ENCODE measurements around the gene PADI2. TPM values are rescaled to one million over a fixed set of nuclear protein-coding genes. Genes with fewer than 3 reads are reported as not detected.
"Not testable (repeated sequence)": the region's sequence is repeated elsewhere in the genome, so short reads cannot be mapped to it uniquely, and the experiment has no call there.

PADI2 gene
- total RNA-seq, 1 donor from 2014 or later: 0.11 TPM

DNA sequence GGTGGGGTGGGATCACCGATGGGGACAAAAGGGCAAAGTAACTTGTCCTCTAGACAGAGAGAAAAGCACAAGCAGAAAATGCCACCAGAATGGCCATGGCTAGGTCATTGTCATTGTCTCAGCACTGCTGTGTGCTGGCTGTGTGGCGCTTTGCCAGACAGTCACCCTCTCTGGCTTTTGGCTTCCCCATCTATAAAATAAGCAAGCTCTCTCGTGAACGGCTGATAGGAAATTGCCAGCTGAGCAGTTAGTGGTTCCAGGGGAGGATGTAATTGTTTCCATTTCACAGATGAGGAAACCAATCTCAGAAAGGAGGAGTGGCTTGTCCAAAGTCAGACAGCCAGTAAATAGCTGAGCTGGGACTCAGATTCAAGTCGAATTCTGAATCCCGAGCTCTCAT, 32.5 kb downstream of the PADI2 start:
- intact Hi-C loops (cut with micrococcal nuclease): no loop called here

DNA sequence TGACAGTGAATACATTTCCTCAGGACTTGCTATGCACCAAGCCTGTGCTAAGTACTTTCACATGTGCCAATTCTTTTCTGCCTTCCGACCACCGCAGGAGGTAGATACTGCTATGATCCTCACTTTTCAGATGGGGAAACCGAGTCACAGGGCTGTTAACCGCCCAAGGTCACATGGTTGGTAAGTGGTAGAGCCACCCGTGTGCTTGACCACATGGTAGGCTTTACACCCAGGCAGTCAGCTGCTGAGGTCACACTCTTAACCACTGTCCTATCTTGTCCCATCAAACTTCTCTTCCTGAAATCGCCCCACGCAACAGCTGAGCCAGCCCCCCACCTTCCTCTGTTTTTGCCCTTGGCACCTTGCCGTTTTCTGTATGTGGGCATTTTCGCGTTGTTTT, 34.5 kb downstream of the PADI2 start:
- intact Hi-C loops (cut with micrococcal nuclease): no loop called here

DNA sequence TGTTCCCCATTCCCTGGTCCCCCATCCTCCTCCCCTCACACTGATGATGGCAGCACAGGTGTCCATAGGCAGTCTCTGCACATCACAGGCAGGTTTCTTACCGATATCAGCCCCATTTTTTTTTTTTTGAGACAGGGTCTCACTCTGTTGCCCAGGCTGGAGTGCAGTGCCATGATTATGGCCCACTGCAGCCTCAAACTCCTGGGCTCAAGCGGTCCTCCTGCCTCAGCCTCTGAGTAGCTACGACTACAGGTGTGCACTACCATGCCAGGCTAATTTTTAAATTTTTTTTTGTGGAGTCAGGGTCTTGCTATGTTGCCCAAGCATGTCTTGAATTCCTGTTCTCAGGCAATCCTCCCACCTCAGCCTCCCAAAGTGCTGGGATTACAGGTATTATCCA, 36.5 kb downstream of the PADI2 start:
- intact Hi-C loops (cut with micrococcal nuclease): no loop called here

DNA sequence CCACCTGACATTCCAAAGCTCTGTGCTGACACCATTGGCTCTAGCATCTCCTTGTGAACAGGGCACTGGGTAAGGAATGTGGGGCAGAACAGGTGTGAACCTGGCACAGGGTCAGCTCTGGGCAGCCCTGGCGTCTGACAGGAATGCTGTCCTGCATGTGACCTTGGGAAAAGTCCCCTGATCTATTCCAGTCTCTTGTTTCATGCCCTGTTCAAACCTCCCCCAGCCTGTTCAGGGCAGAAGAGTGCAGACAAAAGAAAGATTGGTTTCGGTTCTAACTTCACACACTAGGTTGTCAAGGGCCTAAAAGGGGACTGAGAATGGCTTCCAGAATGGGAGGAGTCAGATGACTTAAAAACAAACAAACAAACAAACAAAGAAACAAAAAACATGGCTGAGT, 37.8 kb downstream of the PADI2 start:
- intact Hi-C loops (cut with micrococcal nuclease): no loop called here

GRCh38 chr1:17080880-17081279, 38.4 kb downstream of the PADI2 start:
- intact Hi-C loops (cut with micrococcal nuclease): no loop called here

DNA sequence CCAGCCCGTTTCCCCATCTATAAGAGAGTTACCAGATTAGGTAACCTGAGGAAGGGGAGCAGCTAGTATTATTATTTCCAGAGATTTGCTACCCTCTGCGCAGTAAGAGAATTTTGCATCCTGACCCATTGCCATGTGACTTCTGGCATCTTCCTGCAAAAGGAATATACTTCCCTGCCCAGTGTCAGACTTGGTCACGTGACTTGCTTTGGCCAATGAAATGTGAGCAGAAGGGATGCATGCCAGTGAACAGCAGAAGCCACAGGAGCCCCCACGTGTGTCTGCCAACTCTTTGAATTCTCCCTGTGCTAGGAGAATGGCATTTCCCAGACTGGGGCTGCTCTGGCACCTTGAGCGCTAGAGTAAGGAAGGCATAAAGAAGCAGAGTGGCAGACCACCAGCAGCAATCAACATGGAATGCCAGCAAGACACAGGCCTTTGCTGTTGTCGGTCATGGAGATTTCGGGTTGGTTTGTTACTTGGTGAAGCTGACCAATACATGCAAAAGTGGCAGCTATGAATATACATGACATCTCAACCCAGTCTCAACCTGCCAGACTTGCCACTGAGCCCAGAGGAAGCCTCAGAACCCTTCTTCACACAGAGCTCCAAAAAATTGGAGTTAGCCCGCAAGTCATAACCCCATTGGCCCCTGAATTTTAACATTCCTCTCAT, 39.0 kb downstream of the PADI2 start:
- intact Hi-C loops (cut with micrococcal nuclease): no loop called here

GRCh38 chr1:17078991-17079868, 40.0 kb downstream of the PADI2 start:
- intact Hi-C loops (cut with micrococcal nuclease): no loop called here

DNA sequence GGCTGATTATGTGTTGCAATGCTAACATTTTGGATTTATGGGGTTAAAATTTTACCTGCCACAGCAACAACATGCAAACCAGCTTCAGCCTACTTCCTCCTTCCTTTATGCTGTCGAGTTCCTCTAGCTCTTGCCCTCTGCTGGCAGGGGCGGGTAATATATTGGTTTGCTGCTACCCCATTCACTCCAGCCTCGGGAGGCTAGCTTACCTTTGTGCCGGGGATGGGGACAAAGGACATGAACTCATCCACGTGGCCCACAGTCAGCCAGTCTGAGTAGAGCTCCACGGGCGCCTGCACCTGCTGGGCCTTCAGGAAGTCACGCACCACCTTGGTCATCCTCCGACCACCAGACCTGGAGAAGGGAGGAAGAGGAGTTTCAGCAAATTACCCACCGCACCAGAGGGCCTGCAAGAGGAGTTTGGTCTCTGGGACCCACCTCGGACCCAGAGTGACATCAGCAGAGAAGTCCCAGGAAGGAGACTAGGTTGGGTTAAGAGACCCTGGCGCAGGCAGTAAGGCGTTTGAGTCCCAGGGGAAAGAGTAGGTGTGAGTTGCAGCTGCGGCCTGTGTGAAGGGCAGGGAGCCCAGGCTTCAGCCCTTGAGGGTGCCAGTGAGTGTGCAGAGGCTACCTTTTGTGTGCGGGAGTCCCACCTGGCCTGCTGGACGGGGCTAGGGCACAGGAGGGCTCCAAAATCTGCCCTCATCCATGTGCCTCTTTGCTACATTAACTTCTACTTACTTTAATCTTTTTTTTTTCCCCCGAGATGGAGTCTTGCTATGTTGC, 43.6 kb downstream of the PADI2 start:
- intact Hi-C loops (cut with micrococcal nuclease): no loop called here

- intact Hi-C loops (cut with micrococcal nuclease): no loop called here
These were observed 47.5 kb downstream of the PADI2 start for GRCh38 chr1:17071794-17072193.

- intact Hi-C loops (cut with micrococcal nuclease): no loop called here
These were observed 49.1 kb downstream of the PADI2 start for GRCh38 chr1:17070163-17070525.

DNA sequence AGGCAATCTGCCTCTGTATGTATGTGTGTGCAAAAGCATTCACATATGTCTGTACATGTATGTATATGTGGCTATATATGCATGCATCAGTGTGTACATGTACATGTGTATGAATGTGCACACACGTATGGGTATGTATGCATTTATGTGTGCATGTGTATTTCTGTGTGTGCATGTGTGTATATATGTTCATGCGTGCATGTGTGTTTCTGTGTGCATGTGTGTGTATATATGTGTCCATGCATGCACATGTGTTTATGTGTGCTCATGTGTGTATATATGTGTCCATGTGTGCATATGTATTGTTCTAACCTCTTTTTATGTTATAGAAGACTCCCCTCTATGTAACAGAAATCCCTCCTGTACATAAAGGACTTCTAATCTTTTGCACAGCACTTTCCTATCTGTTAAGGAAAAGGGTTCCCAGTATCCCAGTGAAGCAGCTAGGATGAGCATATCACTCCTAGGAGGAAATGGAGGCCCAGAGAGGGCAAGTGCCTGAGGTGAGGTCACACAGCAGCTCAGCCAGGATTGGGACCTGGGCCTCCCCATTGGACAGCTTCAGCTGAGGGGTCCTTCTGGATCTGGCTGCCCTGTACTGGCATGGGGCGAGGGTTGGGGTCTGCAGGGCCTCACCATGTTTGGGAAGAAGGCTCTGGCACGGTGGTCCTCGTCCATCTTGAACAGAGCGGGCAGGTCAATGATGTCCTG, 49.6 kb downstream of the PADI2 start:
- intact Hi-C loops (cut with micrococcal nuclease): no loop called here

DNA sequence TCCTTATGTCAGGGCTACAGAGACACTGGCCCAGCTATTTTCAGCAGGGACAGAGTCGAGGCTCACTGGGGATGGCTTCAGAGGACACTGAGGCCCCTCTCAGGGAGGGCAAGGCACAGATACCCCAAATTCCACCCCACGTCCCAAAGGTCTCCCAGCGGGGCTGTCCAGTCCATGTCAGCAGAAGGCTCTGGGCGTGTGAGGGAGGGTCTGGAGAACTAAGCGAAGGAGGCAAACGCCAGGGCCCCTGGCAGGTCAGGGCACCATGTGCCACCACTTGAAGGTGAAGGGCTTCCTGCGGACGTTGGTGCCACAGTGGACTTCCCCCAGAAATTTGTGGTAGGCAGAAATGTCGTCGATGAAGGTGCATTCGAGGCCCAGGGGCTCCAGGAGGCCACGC, 50.5 kb downstream of the PADI2 start:
- intact Hi-C loops (cut with micrococcal nuclease): no loop called here

DNA sequence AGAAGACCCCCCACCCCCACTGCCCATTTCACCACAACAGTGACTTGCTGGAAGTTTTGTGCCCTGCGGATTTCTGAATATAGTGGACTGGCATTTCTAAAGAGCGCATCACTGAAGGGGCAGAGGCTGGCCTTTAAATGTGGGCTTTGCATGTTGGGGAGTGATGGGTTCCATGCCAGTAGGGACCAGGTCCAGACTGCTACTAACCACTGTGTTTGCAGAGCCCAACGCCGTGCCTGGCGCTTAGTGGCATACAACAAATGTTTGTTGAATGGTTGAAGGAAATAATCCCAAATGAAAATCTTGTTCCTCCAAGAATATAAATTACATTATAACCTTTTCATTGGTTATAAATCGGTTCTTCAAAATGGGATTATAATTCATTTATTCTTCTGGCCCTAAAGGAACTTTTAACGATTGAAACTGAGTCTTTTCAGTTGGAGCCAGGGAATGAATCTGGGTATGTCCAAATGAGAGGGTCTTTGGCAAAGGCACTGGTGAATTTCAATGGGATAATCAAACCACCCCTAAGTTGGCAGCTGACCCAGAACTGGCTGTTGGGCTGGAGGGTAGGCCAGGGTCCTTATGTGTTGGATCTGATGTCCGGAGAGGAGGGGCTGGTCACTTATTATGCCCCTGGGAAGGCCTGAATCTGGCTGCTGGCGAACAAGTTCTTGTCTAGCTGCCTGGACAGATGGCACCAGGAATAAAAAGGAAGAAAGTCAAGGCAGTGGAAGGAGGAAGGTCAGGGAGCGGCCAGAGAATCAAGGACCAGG, 51.6 kb downstream of the PADI2 start:
- intact Hi-C loops (cut with micrococcal nuclease): no loop called here

DNA sequence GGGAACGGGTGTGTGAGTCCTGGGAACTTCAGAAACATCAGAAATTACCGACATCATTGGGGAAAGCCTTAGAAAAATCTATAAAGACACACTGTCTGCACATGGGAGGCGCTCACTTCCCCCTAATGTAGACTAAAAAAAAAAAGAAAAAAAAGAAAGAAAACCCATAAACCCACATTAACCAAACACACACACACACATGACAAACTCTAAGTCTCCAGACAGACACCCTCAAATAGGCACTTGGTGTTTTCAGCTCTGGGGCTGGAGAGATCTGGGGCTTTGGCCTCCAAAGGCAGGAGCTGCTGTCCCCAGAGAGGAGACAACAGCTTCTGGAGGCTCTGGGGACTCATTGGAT, 52.2 kb downstream of the PADI2 start:
- intact Hi-C loops (cut with micrococcal nuclease): no loop called here

DNA sequence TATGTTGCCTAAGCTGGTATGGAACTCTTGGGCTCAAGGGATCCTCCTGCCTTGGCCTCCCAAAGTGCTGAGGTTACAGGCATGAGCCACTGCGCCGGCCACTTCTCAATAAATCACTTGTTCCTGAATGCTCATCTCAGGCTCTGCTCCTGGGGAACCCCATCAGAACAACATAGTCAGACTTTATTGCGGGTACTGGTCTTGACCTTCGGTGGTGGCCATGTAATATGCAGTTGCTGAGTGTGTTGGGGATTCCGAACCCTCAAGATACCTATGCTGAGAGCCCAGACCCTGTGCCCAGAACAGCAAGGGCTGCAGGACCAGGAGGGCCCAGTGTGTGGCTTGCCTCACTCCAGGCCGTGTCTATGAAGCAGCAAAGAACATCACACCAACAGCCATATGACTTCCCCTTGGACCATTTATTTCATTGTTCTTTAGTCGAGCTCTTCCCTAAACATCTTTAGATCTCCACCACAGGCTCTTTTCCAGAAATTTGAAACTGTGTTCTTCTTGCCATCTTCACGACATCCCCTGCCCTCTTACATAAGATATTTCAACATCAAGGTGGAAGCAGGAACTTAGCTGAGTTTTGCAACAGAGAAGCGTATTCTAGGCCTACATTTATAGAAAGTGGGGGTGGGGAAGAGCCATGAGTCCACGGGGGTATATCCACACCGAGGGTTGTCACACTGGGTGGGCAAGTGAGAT, 52.7 kb downstream of the PADI2 start:
- intact Hi-C loops (cut with micrococcal nuclease): no loop called here

DNA sequence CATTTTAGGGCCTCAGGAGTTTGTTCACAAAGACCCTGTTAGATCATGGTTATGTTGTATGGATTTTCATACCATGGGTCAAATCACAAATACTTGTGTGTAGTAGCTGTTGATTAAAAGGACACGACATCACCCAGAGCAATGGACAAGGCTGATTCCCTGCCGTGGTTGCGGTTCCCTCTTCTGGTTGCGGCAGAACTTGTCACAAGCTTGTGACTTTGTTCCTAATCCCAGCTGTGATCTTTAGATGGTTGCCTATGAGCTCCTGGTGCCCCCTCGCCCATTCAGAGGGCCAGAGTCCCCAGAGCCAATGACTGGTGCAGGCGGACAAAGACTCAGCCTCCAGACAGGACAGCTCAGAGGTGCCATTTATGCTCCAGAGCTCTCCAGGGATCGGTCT, 53.6 kb downstream of the PADI2 start:
- intact Hi-C loops (cut with micrococcal nuclease): no loop called here

DNA sequence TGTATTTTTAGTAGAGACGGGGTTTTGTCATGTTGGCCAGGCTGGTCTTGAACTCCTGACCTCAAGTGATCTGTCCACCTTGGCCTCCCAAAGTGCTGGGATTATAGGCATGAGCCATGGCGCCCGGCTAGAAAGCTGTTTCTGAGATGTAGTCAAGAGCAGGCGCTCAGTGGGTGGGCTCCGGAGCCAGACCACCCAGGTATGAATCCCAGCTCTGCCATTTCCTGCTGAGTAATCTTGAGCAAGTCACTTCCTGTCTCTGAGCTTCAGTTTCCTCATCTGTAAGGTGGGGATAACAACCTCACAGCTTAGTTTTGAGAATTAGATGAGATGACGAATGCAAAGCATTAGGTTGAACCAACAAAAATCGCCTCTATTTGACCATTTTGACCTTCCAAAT, 56.5 kb downstream of the PADI2 start:
- intact Hi-C loops (cut with micrococcal nuclease): not testable (repeated sequence)

DNA sequence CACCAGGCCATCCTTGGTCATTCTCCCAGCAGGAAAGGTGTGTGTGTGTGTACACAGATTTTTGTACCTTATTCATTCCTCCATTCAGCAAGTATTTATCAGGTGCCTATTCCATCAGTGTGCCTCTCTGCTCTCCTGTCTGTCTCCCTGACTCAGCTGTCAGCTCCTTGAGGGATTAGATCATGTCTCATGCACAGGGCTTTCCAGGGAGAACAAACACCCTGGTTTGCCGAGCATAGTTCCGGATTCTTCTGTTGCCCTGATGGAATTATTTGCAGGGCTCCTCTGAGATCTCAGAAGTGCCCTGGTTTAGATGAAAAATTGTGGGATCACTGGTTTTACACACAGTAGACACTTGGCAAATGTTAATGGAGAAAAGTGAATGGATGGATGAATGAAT, 57.4 kb downstream of the PADI2 start:
- intact Hi-C loops (cut with micrococcal nuclease): no loop called here

GRCh38 chr1:17061486-17061885, 57.8 kb downstream of the PADI2 start:
- intact Hi-C loops (cut with micrococcal nuclease): no loop called here

GRCh38 chr1:17060306-17060749, 58.9 kb downstream of the PADI2 start:
- intact Hi-C loops (cut with micrococcal nuclease): no loop called here
